GM13977 (cell line): ENCODE results near the gene NENF.

Experiments used
- DNase-seq: peaks from one replicate; pipeline ENCODE4 v3.0.0; 2012; ENCODE audit warnings: low spot score
- in situ Hi-C: fragments of 300-500 bp; cut with MboI; formaldehyde crosslinking; loops from one replicate; pipeline ENCODE4 v1.12.0; 2022; ENCODE audit warnings: low sequenced_read_pairs, low pct_unique_long_range_greater_than_20kb, mixed read lengths, inconsistent platforms; ENCODE audit not compliant: unreplicated experiment
- TF ChIP-seq, protein P1 (sequence below): IDR thresholded peaks from 2 replicates; pipeline ENCODE4 v1.5.1; 2012; ENCODE audit warnings: mild to moderate bottlenecking, control low read depth; ENCODE audit not compliant: insufficient read depth; ENCODE audit errors: extremely low read depth, missing control alignments

The NENF gene

DNA sequence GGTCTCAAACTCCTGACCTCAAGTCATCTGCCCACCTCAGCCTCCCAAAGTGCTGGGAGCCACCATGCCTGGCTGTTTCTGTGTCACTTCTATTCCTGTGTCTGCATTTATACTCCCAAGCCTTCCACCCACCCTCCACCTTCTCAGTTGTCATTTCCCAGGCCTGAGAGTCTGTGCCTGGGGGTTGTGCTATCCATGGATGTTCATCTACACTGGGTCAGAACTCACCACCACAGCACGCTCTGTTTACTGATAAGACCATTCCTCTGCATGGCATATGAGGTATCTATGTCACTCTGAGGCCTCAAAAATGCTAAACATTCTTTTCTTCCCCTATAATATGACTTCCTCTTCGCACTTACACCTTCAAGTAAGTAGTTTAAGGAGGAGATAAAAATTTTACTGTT, 6.1 kb downstream of the NENF start:
- in situ Hi-C loops: no loop called here
- TF ChIP-seq, protein P1, sequence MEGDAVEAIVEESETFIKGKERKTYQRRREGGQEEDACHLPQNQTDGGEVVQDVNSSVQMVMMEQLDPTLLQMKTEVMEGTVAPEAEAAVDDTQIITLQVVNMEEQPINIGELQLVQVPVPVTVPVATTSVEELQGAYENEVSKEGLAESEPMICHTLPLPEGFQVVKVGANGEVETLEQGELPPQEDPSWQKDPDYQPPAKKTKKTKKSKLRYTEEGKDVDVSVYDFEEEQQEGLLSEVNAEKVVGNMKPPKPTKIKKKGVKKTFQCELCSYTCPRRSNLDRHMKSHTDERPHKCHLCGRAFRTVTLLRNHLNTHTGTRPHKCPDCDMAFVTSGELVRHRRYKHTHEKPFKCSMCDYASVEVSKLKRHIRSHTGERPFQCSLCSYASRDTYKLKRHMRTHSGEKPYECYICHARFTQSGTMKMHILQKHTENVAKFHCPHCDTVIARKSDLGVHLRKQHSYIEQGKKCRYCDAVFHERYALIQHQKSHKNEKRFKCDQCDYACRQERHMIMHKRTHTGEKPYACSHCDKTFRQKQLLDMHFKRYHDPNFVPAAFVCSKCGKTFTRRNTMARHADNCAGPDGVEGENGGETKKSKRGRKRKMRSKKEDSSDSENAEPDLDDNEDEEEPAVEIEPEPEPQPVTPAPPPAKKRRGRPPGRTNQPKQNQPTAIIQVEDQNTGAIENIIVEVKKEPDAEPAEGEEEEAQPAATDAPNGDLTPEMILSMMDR: no peak
- DNase-seq: no peak

DNA sequence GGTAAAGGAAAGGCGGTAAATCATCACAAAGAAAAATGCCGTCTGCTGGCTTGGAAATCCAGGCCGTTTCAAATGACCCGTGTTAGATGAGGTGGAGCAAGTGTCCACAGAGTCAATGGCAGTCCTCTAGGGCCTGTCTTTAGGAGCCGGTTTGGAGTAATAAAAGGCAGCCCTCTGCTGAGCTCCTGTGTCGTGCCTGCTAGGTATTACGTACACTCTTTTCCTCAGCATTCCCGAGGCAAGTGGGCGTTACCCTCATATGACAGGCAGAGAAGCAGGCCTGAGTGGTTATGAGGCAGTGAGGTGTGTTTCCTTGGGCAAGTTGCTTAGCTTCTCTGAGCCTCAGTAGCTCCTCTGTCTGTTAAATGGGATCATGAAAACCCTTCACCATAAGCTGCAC, 7.7 kb downstream of the NENF start:
- in situ Hi-C loops: no loop called here
- no peak for DNase-seq
- TF ChIP-seq, protein P1: no peak

- in situ Hi-C loops: no loop called here
These were observed 9.7 kb downstream of the NENF start for GRCh38 chr1:212442408-212442807.

GRCh38 chr1:212446333-212446732, 13.6 kb downstream of the NENF start:
- TF ChIP-seq, protein P1: no peak
- DNase-seq: no peak
- in situ Hi-C loops: no loop called here

More at GRCh38 chr1:212442408-212442807, 9.7 kb downstream of the NENF start:
- TF ChIP-seq, protein P1: no peak
- DNase-seq: no peak

- in situ Hi-C loops: no loop called here
- no peak for DNase-seq
- TF ChIP-seq, protein P1: no peak
These were observed 14.8 kb downstream of the NENF start for GRCh38 chr1:212447478-212447877.

DNA sequence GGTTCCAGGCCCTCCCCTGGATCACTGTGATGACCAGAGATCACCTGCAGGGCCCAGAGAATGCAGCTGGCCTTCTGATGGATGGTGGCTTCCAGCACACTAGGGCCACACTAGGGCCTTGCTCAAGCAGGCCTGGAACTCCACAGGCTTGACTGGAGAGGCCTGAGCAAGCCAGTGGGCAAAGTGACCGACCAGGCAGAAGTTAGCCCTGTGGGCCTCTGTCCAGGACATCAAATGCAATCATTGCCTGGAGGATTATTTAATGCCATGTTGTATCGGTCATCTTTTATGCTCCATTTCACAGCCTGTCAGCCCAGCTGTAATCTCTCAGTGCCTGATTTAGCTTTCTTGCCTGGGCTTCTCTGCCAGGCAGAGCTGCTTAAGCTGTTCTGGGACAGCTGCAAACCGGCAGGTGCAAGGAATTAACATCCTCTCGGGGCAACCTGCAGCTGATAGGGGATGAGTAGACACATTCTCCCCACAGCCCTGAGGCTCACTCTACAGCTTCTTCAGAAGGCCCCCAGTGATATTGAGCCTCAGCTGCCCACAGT, 17.7 kb downstream of the NENF start:
- TF ChIP-seq, protein P1: no peak
- in situ Hi-C loops: loop anchor here (25.0 kb wide), 1 partner anchor 537 kb away; no protein-coding TSS in a partner anchor
- DNase-seq: no peak
